GM12878 (cell line): ENCODE measurements around the gene ARMC8. TPM values are rescaled to one million over a fixed set of nuclear protein-coding genes. Genes with fewer than 3 reads are reported as not detected.

Experiments
- CEBPB ChIP-seq, 2 experiments: fragments of 150-350 bp in 1 of 2; IDR thresholded peaks; 2 replicates each; pipeline ENCODE4 v1.6.1; 2012 to 2014; ENCODE audit warnings: low read depth in 2 of 2, low read length in 2 of 2, borderline replicate concordance in 1 of 2, inconsistent platforms in 1 of 2
- DPF2 ChIP-seq: fragments of 450-650 bp; IDR thresholded peaks from 2 replicates; pipeline ENCODE4 v1.6.1; 2017; ENCODE audit warnings: mild to moderate bottlenecking
- FOXK2 ChIP-seq: fragments of 450-650 bp; IDR thresholded peaks from 2 replicates; pipeline ENCODE4 v1.6.1; 2017; ENCODE audit warnings: mild to moderate bottlenecking, moderate library complexity
- HDAC6 ChIP-seq: fragments of 200-600 bp; sonication (generic); IDR thresholded peaks from one replicate; pipeline ENCODE4 v1.8.0; 2017; ENCODE audit warnings: antibody characterized with exemption; ENCODE audit not compliant: unreplicated experiment
- IRF3 ChIP-seq: fragments of 450-650 bp; IDR thresholded peaks from 2 replicates; pipeline ENCODE4 v1.6.1; 2014; ENCODE audit warnings: mild to moderate bottlenecking
- KDM1A ChIP-seq: fragments of 200-600 bp; sonication (generic); IDR thresholded peaks from 2 replicates; pipeline ENCODE4 v1.6.1; 2016; ENCODE audit warnings: borderline replicate concordance
- KLF5 ChIP-seq: fragments of 450-650 bp; IDR thresholded peaks from 2 replicates; pipeline ENCODE4 v1.6.1; 2014; ENCODE audit warnings: mild to moderate bottlenecking; ENCODE audit not compliant: partially characterized antibody
- NRF1 ChIP-seq: conservative IDR thresholded peaks from 2 replicates; pipeline ENCODE4 v1.6.1; 2011; ENCODE audit warnings: mild to moderate bottlenecking, low read depth, low read length, improper control_type of control experiment
- POU2F2 ChIP-seq: IDR thresholded peaks from 3 replicates; pipeline ENCODE4 v1.6.1; 2011; ENCODE audit warnings: low read depth, mild to moderate bottlenecking, low read length, borderline replicate concordance
- RAD51 ChIP-seq: fragments of 450-650 bp; IDR thresholded peaks from 2 replicates; pipeline ENCODE4 v1.6.1; 2016; ENCODE audit warnings: moderate library complexity, mild to moderate bottlenecking, inconsistent platforms
- RCOR1 ChIP-seq: conservative IDR thresholded peaks from 2 replicates; pipeline ENCODE4 v1.6.1; 2012; ENCODE audit warnings: low read depth, low read length, improper control_type of control experiment
- SMAD1 ChIP-seq: fragments of 450-650 bp; IDR thresholded peaks from 2 replicates; pipeline ENCODE4 v1.6.1; 2018; ENCODE audit warnings: mild to moderate bottlenecking, low read depth; ENCODE audit not compliant: partially characterized antibody
- TBL1XR1 ChIP-seq: IDR thresholded peaks from 2 replicates; pipeline ENCODE4 v1.6.1; 2012; ENCODE audit warnings: low read depth, low read length, improper control_type of control experiment
- ZBTB11 ChIP-seq: fragments of 450-650 bp; formaldehyde crosslinking; IDR thresholded peaks from 2 replicates; pipeline ENCODE4 v1.5.0; 2022; ENCODE audit warnings: mild to moderate bottlenecking, missing genetic modification characterization
- polyA plus RNA-seq, 11 experiments: library from polyadenylated mRNA; depleted of rRNA in 4 of 11; unstranded in 6 of 11; stranded (reverse) in 5 of 11; fragments of >200 nt; fragmentation: Nextera tagmentation in 4 of 11; fragmentation: Illumina TruSeq in 1 of 11; extraction: Ambion mirVana in 4 of 11; extraction: Trizol in 1 of 11; gene quantifications; 1 replicate in 1 of 11; 2 replicates in 10 of 11; pipeline versions ENCODE4 v1.2.1 to v1.2.3, GENCODE V29; 2011 to 2016; ENCODE audit warnings: inconsistent platforms in 2 of 11, missing spikeins in 2 of 11, low read depth in 1 of 11
- total RNA-seq, 4 experiments: library from RNA; depleted of rRNA in 3 of 4; stranded (reverse); fragments of >200 nt in 3 of 4; fragmentation: Illumina TruSeq in 1 of 4; extraction: Trizol in 1 of 4; gene quantifications; 2 replicates each; pipeline versions ENCODE4 v1.2.1 to v1.2.3, GENCODE V29; 2013 to 2021
- TF ChIP-seq, protein P1 (sequence below): fragments of 450-650 bp; IDR thresholded peaks from 2 replicates; pipeline ENCODE4 v1.6.1; 2017; ENCODE audit warnings: low read depth, mild to moderate bottlenecking, moderate library complexity
- TF ChIP-seq, protein P2 (sequence below): fragments of 450-650 bp; IDR thresholded peaks from 2 replicates; pipeline ENCODE4 v1.6.1; 2016; ENCODE audit warnings: mild to moderate bottlenecking, moderate library complexity, borderline replicate concordance
- TF ChIP-seq, protein P3 (sequence below): fragments of 450-650 bp; conservative IDR thresholded peaks from 2 replicates; pipeline ENCODE4 v1.6.1; 2017; ENCODE audit warnings: mild to moderate bottlenecking, moderate library complexity

The ARMC8 gene
- total and polyA plus RNA-seq, 10 of the 15 experiments (the other 5 are each of a cell fraction or from before 2014, with no cell fraction given): 29.8 to 93.4 (median 45.3) TPM

- TF ChIP-seq IRF3: no peak
- TF ChIP-seq RAD51: no peak
- TF ChIP-seq POU2F2: peak; percentile 82; the same call in 2 of the 3 replicates
- TF ChIP-seq FOXK2: no peak
- no peak for TF ChIP-seq KDM1A
- TF ChIP-seq CEBPB (IDR thresholded peaks at IDR 0.05; ENCODE audit: borderline replicate concordance in 1 of 2, low read depth in 2 of 2, low read length in 2 of 2): no peak
- TF ChIP-seq, protein P1, sequence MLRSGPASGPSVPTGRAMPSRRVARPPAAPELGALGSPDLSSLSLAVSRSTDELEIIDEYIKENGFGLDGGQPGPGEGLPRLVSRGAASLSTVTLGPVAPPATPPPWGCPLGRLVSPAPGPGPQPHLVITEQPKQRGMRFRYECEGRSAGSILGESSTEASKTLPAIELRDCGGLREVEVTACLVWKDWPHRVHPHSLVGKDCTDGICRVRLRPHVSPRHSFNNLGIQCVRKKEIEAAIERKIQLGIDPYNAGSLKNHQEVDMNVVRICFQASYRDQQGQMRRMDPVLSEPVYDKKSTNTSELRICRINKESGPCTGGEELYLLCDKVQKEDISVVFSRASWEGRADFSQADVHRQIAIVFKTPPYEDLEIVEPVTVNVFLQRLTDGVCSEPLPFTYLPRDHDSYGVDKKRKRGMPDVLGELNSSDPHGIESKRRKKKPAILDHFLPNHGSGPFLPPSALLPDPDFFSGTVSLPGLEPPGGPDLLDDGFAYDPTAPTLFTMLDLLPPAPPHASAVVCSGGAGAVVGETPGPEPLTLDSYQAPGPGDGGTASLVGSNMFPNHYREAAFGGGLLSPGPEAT: peak; percentile 58; the same call in 1 of the 2 replicates
- no peak for TF ChIP-seq HDAC6
- no peak for TF ChIP-seq TBL1XR1
- TF ChIP-seq, protein P2, sequence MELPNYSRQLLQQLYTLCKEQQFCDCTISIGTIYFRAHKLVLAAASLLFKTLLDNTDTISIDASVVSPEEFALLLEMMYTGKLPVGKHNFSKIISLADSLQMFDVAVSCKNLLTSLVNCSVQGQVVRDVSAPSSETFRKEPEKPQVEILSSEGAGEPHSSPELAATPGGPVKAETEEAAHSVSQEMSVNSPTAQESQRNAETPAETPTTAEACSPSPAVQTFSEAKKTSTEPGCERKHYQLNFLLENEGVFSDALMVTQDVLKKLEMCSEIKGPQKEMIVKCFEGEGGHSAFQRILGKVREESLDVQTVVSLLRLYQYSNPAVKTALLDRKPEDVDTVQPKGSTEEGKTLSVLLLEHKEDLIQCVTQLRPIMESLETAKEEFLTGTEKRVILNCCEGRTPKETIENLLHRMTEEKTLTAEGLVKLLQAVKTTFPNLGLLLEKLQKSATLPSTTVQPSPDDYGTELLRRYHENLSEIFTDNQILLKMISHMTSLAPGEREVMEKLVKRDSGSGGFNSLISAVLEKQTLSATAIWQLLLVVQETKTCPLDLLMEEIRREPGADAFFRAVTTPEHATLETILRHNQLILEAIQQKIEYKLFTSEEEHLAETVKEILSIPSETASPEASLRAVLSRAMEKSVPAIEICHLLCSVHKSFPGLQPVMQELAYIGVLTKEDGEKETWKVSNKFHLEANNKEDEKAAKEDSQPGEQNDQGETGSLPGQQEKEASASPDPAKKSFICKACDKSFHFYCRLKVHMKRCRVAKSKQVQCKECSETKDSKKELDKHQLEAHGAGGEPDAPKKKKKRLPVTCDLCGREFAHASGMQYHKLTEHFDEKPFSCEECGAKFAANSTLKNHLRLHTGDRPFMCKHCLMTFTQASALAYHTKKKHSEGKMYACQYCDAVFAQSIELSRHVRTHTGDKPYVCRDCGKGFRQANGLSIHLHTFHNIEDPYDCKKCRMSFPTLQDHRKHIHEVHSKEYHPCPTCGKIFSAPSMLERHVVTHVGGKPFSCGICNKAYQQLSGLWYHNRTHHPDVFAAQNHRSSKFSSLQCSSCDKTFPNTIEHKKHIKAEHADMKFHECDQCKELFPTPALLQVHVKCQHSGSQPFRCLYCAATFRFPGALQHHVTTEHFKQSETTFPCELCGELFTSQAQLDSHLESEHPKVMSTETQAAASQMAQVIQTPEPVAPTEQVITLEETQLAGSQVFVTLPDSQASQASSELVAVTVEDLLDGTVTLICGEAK: peak; percentile 84; the same call in 1 of the 2 replicates
- no peak for TF ChIP-seq SMAD1
- TF ChIP-seq, protein P3, sequence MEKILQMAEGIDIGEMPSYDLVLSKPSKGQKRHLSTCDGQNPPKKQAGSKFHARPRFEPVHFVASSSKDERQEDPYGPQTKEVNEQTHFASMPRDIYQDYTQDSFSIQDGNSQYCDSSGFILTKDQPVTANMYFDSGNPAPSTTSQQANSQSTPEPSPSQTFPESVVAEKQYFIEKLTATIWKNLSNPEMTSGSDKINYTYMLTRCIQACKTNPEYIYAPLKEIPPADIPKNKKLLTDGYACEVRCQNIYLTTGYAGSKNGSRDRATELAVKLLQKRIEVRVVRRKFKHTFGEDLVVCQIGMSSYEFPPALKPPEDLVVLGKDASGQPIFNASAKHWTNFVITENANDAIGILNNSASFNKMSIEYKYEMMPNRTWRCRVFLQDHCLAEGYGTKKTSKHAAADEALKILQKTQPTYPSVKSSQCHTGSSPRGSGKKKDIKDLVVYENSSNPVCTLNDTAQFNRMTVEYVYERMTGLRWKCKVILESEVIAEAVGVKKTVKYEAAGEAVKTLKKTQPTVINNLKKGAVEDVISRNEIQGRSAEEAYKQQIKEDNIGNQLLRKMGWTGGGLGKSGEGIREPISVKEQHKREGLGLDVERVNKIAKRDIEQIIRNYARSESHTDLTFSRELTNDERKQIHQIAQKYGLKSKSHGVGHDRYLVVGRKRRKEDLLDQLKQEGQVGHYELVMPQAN: peak; percentile 71
- 0 out of 2 replicates have a peak, but pooled peaks have one; percentile 24 for TF ChIP-seq DPF2
- no peak for TF ChIP-seq KLF5
- no peak for TF ChIP-seq ZBTB11
- no peak for TF ChIP-seq NRF1
- no peak; the same call in 1 of the 2 replicates for TF ChIP-seq RCOR1
Measured at GRCh38 chr3:138174421-138175131, 12.5 kb upstream of the ARMC8 start, which contains the start of gene DBR1 (continued).
